ENCODE results near the gene EMILIN2.

The EMILIN2 gene

GRCh38 chr18:2918761-2919550 lies 72.2 kb downstream of the EMILIN2 start:
- DNase-seq, result no peak

GRCh38 chr18:2919600-2919999 lies 72.8 kb downstream of the EMILIN2 start:
- DNase-seq, result no peak

- no peak for DNase-seq
Measured at GRCh38 chr18:2920027-2920426, 73.2 kb downstream of the EMILIN2 start.

GRCh38 chr18:2920546-2921343 lies 73.9 kb downstream of the EMILIN2 start:
- no peak for DNase-seq

GRCh38 chr18:2921778-2922177 lies 75.0 kb downstream of the EMILIN2 start:
- DNase-seq, result no peak

GRCh38 chr18:2923464-2923863 lies 76.7 kb downstream of the EMILIN2 start:
- no peak for DNase-seq

GRCh38 chr18:2924920-2925319 lies 78.1 kb downstream of the EMILIN2 start:
- DNase-seq, result no peak

GRCh38 chr18:2926528-2926927 lies 79.7 kb downstream of the EMILIN2 start:
- no peak for DNase-seq

GRCh38 chr18:2927745-2928144 lies 80.9 kb downstream of the EMILIN2 start:
- no peak for DNase-seq

GRCh38 chr18:2932247-2933181 lies 85.7 kb downstream of the EMILIN2 start:
- DNase-seq, result peak; percentile 50

GRCh38 chr18:2933995-2934394 lies 87.2 kb downstream of the EMILIN2 start:
- no peak for DNase-seq

- DNase-seq, result peak; percentile 22
Measured at GRCh38 chr18:2935438-2936192, 88.8 kb downstream of the EMILIN2 start.

- DNase-seq, result no peak
Measured at GRCh38 chr18:2939317-2939716, 92.5 kb downstream of the EMILIN2 start.

GRCh38 chr18:2948038-2948437 lies 101.2 kb downstream of the EMILIN2 start:
- DNase-seq, result peak; percentile 16

- no peak for DNase-seq
Measured at GRCh38 chr18:2952605-2953004, 105.8 kb downstream of the EMILIN2 start.

- DNase-seq, result no peak
Measured at GRCh38 chr18:2953935-2954653, 107.3 kb downstream of the EMILIN2 start.

GRCh38 chr18:2954869-2955645 lies 108.3 kb downstream of the EMILIN2 start:
- DNase-seq, result no peak

GRCh38 chr18:2956056-2956455 lies 109.2 kb downstream of the EMILIN2 start:
- no peak for DNase-seq

GRCh38 chr18:2958819-2959298 lies 112.1 kb downstream of the EMILIN2 start:
- DNase-seq, result no peak

- DNase-seq, result no peak
Measured at GRCh38 chr18:2959341-2959740, 112.5 kb downstream of the EMILIN2 start.

All from HCEC 1CT (cell line).